H9 (cell line): ENCODE results near the gene CADM1. TPM values are rescaled to one million over a fixed set of nuclear protein-coding genes. Genes with fewer than 3 reads are reported as not detected.

ENCODE experiments used
- DNase-seq: peaks from one replicate; pipeline ENCODE4 v3.0.0-alpha.2; 2017
- H2AFZ ChIP-seq: one replicate; pipeline ENCODE4 v1.6.1; 2013; ENCODE audit warnings: mild to moderate bottlenecking, low read length, control low read depth, moderate library complexity
- H2AK5ac ChIP-seq: 2 replicates; pipeline ENCODE4 v1.6.1; 2013; ENCODE audit warnings: low read length, control low read depth, mixed read lengths; ENCODE audit not compliant: insufficient read length
- H2BK120ac ChIP-seq: one replicate; pipeline ENCODE4 v1.6.1; 2013; ENCODE audit warnings: low read depth, mild to moderate bottlenecking, low read length, control low read depth, inconsistent platforms; ENCODE audit not compliant: poor library complexity, severe bottlenecking
- H2BK12ac ChIP-seq: 2 replicates; pipeline ENCODE4 v1.6.1; 2013; ENCODE audit warnings: low read length, control low read depth, mixed read lengths, low read depth; ENCODE audit not compliant: insufficient read length
- H2BK15ac ChIP-seq: 2 replicates; pipeline ENCODE4 v1.6.1; 2013; ENCODE audit warnings: low read depth, low read length, control low read depth
- H2BK20ac ChIP-seq: one replicate; pipeline ENCODE4 v1.6.1; 2013; ENCODE audit warnings: low read depth, mild to moderate bottlenecking, low read length, control low read depth, inconsistent platforms; ENCODE audit not compliant: poor library complexity, severe bottlenecking
- H2BK5ac ChIP-seq: 2 replicates; pipeline ENCODE4 v1.6.1; 2013; ENCODE audit warnings: low read length, control low read depth, mixed read lengths; ENCODE audit not compliant: insufficient read length
- H3K14ac ChIP-seq: 2 replicates; pipeline ENCODE4 v1.6.1; 2013; ENCODE audit warnings: low read length, control low read depth; ENCODE audit not compliant: insufficient read depth
- H3K18ac ChIP-seq: 2 replicates; pipeline ENCODE4 v1.6.1; 2013; ENCODE audit warnings: low read depth, mild to moderate bottlenecking, mixed read lengths, low read length, control low read depth; ENCODE audit not compliant: insufficient read length
- H3K23ac ChIP-seq: 2 replicates; pipeline ENCODE4 v1.6.1; 2013; ENCODE audit warnings: low read length, control low read depth, mixed read lengths, low read depth; ENCODE audit not compliant: insufficient read length
- H3K23me2 ChIP-seq: 2 replicates; pipeline ENCODE4 v1.6.1; 2013; ENCODE audit warnings: low read depth, mild to moderate bottlenecking, mixed read lengths, low read length, control low read depth; ENCODE audit not compliant: insufficient read length, poor library complexity, severe bottlenecking
- H3K27ac ChIP-seq: 2 replicates; pipeline ENCODE4 v1.5.1; 2013; ENCODE audit warnings: low read length, control low read depth, mixed read lengths, low read depth; ENCODE audit not compliant: insufficient read length
- H3K27me3 ChIP-seq: 2 replicates; pipeline ENCODE4 v1.6.1; 2013; ENCODE audit warnings: low read length, control low read depth, inconsistent platforms; ENCODE audit not compliant: insufficient read depth
- H3K4ac ChIP-seq: 2 replicates; pipeline ENCODE4 v1.6.1; 2013; ENCODE audit warnings: low read depth, mild to moderate bottlenecking, control low read depth, inconsistent platforms, low read length, moderate library complexity
- H3K4me1 ChIP-seq: 2 replicates; pipeline ENCODE4 v1.6.1; 2013; ENCODE audit warnings: low read length, control low read depth, inconsistent platforms; ENCODE audit not compliant: insufficient read depth
- H3K4me2 ChIP-seq: 2 replicates; pipeline ENCODE4 v1.6.1; 2013; ENCODE audit warnings: low read length, control low read depth, mixed read lengths; ENCODE audit not compliant: insufficient read length, insufficient read depth
- H3K56ac ChIP-seq: 2 replicates; pipeline ENCODE4 v1.6.1; 2013; ENCODE audit warnings: low read depth, mild to moderate bottlenecking, mixed read lengths, low read length, control low read depth; ENCODE audit not compliant: insufficient read length
- H3K79me1 ChIP-seq: 2 replicates; pipeline ENCODE4 v1.6.1; 2013; ENCODE audit warnings: low read depth, mild to moderate bottlenecking, moderate library complexity, low read length, control low read depth, inconsistent platforms; ENCODE audit not compliant: insufficient read depth, poor library complexity, severe bottlenecking
- H3K79me2 ChIP-seq: 2 replicates; pipeline ENCODE4 v1.6.1; 2013; ENCODE audit warnings: low read length, control low read depth, inconsistent platforms; ENCODE audit not compliant: insufficient read depth
- H3K9ac ChIP-seq: 2 replicates; pipeline ENCODE4 v1.6.1; 2013; ENCODE audit warnings: low read length, control low read depth, mixed read lengths; ENCODE audit not compliant: insufficient read length; ENCODE audit errors: extremely low read depth
- H3K9me3 ChIP-seq: one replicate; pipeline ENCODE4 v1.6.1; 2013; ENCODE audit warnings: low read depth, low read length, inconsistent platforms; ENCODE audit not compliant: control insufficient read depth
- H3T11ph ChIP-seq: one replicate; pipeline ENCODE4 v1.6.1; 2013; ENCODE audit warnings: mild to moderate bottlenecking, low read length, control low read depth, inconsistent platforms
- H4K20me1 ChIP-seq: one replicate; pipeline ENCODE4 v1.6.1; 2013; ENCODE audit not compliant: control insufficient read depth, insufficient read length, insufficient read depth
- H4K5ac ChIP-seq: 2 replicates; pipeline ENCODE4 v1.6.1; 2013; ENCODE audit warnings: low read depth, mild to moderate bottlenecking, mixed read lengths, low read length, control low read depth; ENCODE audit not compliant: insufficient read length
- H4K8ac ChIP-seq: replicated peaks from 2 replicates; pipeline ENCODE4 v1.6.1; 2013; ENCODE audit warnings: low read length, control low read depth, mixed read lengths, low read depth; ENCODE audit not compliant: insufficient read length
- H4K91ac ChIP-seq: 2 replicates; pipeline ENCODE4 v1.6.1; 2013; ENCODE audit warnings: low read depth, mild to moderate bottlenecking, moderate library complexity, mixed read lengths, low read length, control low read depth; ENCODE audit not compliant: insufficient read length
- H3K27ac Mint-ChIP-seq, 3 experiments: 2 replicates in 2 of 3; 3 replicates in 1 of 3; pipeline ENCODE4 v1.8.0; 2020 to 2021; ENCODE audit warnings: mixed read lengths in 3 of 3, mild to moderate bottlenecking in 1 of 3, moderate library complexity in 1 of 3
- H3K27me3 Mint-ChIP-seq: 2 replicates; pipeline ENCODE4 v1.8.0; 2021; ENCODE audit warnings: low read depth, mild to moderate bottlenecking, moderate library complexity, mixed read lengths
- H3K36me3 Mint-ChIP-seq, 3 experiments: 2 replicates in 2 of 3; 3 replicates in 1 of 3; pipeline ENCODE4 v1.8.0; 2020 to 2021; ENCODE audit warnings: low read depth in 3 of 3, mixed read lengths in 3 of 3; ENCODE audit not compliant: insufficient read depth in 1 of 3
- H3K4me1 Mint-ChIP-seq, 2 experiments: 2 replicates each; pipeline ENCODE4 v1.8.0; 2020; ENCODE audit warnings: mixed read lengths in 2 of 2
- H3K4me3 Mint-ChIP-seq, 2 experiments: 2 replicates in 1 of 2; 3 replicates in 1 of 2; pipeline ENCODE4 v1.8.0; 2020 to 2021; ENCODE audit warnings: mild to moderate bottlenecking in 2 of 2, mixed read lengths in 2 of 2, moderate library complexity in 1 of 2
- H3K9me3 Mint-ChIP-seq, 2 experiments: 2 replicates in 1 of 2; 3 replicates in 1 of 2; pipeline ENCODE4 v1.8.0; 2020; ENCODE audit warnings: mild to moderate bottlenecking in 2 of 2, mixed read lengths in 2 of 2, moderate library complexity in 1 of 2
- CTCF ChIP-seq: fragments of 200-600 bp; sonication (generic); conservative IDR thresholded peaks from 3 replicates; pipeline ENCODE4 v1.8.0; 2021; ENCODE audit warnings: antibody characterized with exemption, mild to moderate bottlenecking
- WGBS: extraction: QIAGEN DNeasy Blood & Tissue Kit; methylation state at CpG from one replicate; pipeline ENCODE4 v1.1.7; 2013; ENCODE audit warnings: missing lambda C conversion rate, low lambda C conversion rate, mixed read lengths; ENCODE audit not compliant: insufficient read length; ENCODE audit errors: extremely low coverage; 5-methylcytosine and 5-hydroxymethylcytosine counted together
- total RNA-seq: library from RNA; stranded (reverse); gene quantifications from 2 replicates; pipeline ENCODE4 v1.2.1, GENCODE V29; 2021

The CADM1 gene
- total RNA-seq, 1 experiment from 2014 or later: 11.9 TPM

GRCh38 chr11:115185931-115186330 lies 318.3 kb downstream of the CADM1 start:
- Mint-ChIP-seq H3K27ac (no peak overlapping the region), H3K4me1 (peaks cover 11 to 14% of the 10 kb centered on the region in 2 experiments), H3K27me3 (peaks cover 3% of the 10 kb centered on the region), H3K4me3 (no peak overlapping the region), H3K36me3 (no peaks in the 10 kb centered on the region), H3K9me3 (no peaks in the 10 kb centered on the region)
- Histone ChIP-seq H4K5ac (no peak overlapping the region), H2BK120ac (no peak overlapping the region), H3K27me3 (no peaks in the 10 kb centered on the region), H3K14ac (no peak overlapping the region), H3K4me1 (no peaks in the 10 kb centered on the region), H2BK20ac (no peak overlapping the region), H3K9me3 (no peaks in the 10 kb centered on the region), H3T11ph (no peak overlapping the region), H3K79me1 (no peaks in the 10 kb centered on the region), H3K56ac (no peak overlapping the region), H3K27ac (no peak overlapping the region), H2AFZ (no peak overlapping the region), H3K18ac (no peak overlapping the region), H3K79me2 (no peaks in the 10 kb centered on the region), H2BK5ac (no peak overlapping the region), H4K8ac (no peak overlapping the region), H2BK15ac (no peak overlapping the region), H3K23ac (no peak overlapping the region), H4K20me1 (no peaks in the 10 kb centered on the region), H3K4ac (no peak overlapping the region), H3K9ac (no peak overlapping the region), H2BK12ac (no peak overlapping the region), H3K4me2 (no peak overlapping the region), H3K23me2 (no peaks in the 10 kb centered on the region), H2AK5ac (no peak overlapping the region), H4K91ac (no peak overlapping the region)
- no peak for DNase-seq
- no peak for TF ChIP-seq CTCF
- WGBS: no CpG with 5 or more reads among the region's 5 CpGs
